H1 (cell line): ENCODE results near the gene DOCK1. TPM values are rescaled to one million over a fixed set of nuclear protein-coding genes. Genes with fewer than 3 reads are reported as not detected.

Experiments used
- CTCF ChIA-PET: fragments of 300-600 bp; sonication (Branson Sonifier 250); formaldehyde crosslinking; loops from one replicate; lab custom pipeline; 2021; ENCODE audit not compliant: partially characterized antibody; lab: Charles Lee
- POLR2A ChIA-PET: fragments of 300-600 bp; sonication (Branson Sonifier 250); formaldehyde crosslinking; loops from one replicate; lab custom pipeline; 2021; ENCODE audit warnings: inconsistent platforms; ENCODE audit not compliant: partially characterized antibody; lab: Charles Lee
- DNase-seq, 2 experiments: peaks; one replicate each; pipeline versions ENCODE4 v3.0.0 to v3.0.0-alpha.2; 2010 to 2022; ENCODE audit warnings: low spot score in 2 of 2, low read depth in 1 of 2, mixed read lengths in 1 of 2
- FAIRE-seq: peaks from 2 replicates; lab custom pipeline; 2011; peaks lifted over from hg19 to GRCh38; lab: Jason Lieb, UNC
- H2AFZ ChIP-seq: 2 replicates; pipeline ENCODE4 v1.8.1; 2012; ENCODE audit warnings: low read length, inconsistent platforms
- H2AK5ac ChIP-seq: 2 replicates; pipeline ENCODE4 v1.6.1; 2013; ENCODE audit warnings: low read depth, low read length
- H2BK120ac ChIP-seq: replicated peaks from 2 replicates; pipeline ENCODE3; 2013; ENCODE audit warnings: low read depth, low read length, inconsistent platforms
- H2BK12ac ChIP-seq: 2 replicates; pipeline ENCODE4 v1.6.1; 2013; ENCODE audit warnings: low read depth, low read length
- H2BK15ac ChIP-seq: 2 replicates; pipeline ENCODE4 v1.6.1; 2013; ENCODE audit warnings: low read length
- H2BK20ac ChIP-seq: 2 replicates; pipeline ENCODE4 v1.6.1; 2013; ENCODE audit warnings: low read length
- H2BK5ac ChIP-seq: 2 replicates; pipeline ENCODE4 v1.6.1; 2013; ENCODE audit warnings: low read depth, low read length
- H3K14ac ChIP-seq: 2 replicates; pipeline ENCODE4 v1.6.1; 2013; ENCODE audit warnings: inconsistent platforms; ENCODE audit not compliant: insufficient read length
- H3K18ac ChIP-seq: 2 replicates; pipeline ENCODE4 v1.6.1; 2013; ENCODE audit warnings: low read length; ENCODE audit errors: extremely low read depth
- H3K23ac ChIP-seq: 2 replicates; pipeline ENCODE4 v1.6.1; 2013; ENCODE audit warnings: inconsistent platforms; ENCODE audit not compliant: insufficient read length
- H3K23me2 ChIP-seq: 2 replicates; pipeline ENCODE4 v1.6.1; 2013; ENCODE audit warnings: low read depth, low read length
- H3K27ac ChIP-seq: 2 replicates; pipeline ENCODE4 v1.6.1; 2011; ENCODE audit warnings: low read depth, low read length, inconsistent platforms
- H3K27me3 ChIP-seq, 4 experiments: replicated peaks in 1 of 4; 1 replicate in 1 of 4; 2 replicates in 3 of 4; pipeline versions ENCODE4 v1.6.1 to v1.8.1; 2011 to 2013; ENCODE audit warnings: low read length in 3 of 4, mild to moderate bottlenecking in 3 of 4, inconsistent platforms in 2 of 4, mixed read lengths in 2 of 4, moderate library complexity in 1 of 4; ENCODE audit not compliant: control insufficient read depth in 3 of 4, insufficient read depth in 3 of 4; ENCODE audit errors: extremely low read depth in 1 of 4
- H3K36me3 ChIP-seq, 4 experiments: 2 replicates each; pipeline versions ENCODE4 v1.6.1 to v1.8.1; 2011 to 2013; ENCODE audit warnings: mild to moderate bottlenecking in 4 of 4, low read length in 3 of 4, moderate library complexity in 2 of 4, control low read depth in 1 of 4, inconsistent platforms in 1 of 4; ENCODE audit not compliant: insufficient read depth in 4 of 4, control insufficient read depth in 2 of 4
- H3K4ac ChIP-seq: replicated peaks from 2 replicates; pipeline ENCODE3; 2013; ENCODE audit warnings: low read length, low read depth, mixed read lengths, inconsistent platforms; ENCODE audit not compliant: insufficient read length
- H3K4me1 ChIP-seq, 4 experiments: replicated peaks in 1 of 4; 1 replicate in 1 of 4; 2 replicates in 3 of 4; pipeline versions ENCODE4 v1.6.1 to v1.8.1; 2011 to 2013; ENCODE audit warnings: low read length in 3 of 4, inconsistent platforms in 2 of 4, mixed read lengths in 1 of 4; ENCODE audit not compliant: insufficient read depth in 4 of 4, control insufficient read depth in 3 of 4
- H3K4me2 ChIP-seq, 2 experiments: 2 replicates each; pipeline versions ENCODE4 v1.6.1 to v1.8.1; 2011 to 2013; ENCODE audit warnings: low read depth in 2 of 2, low read length in 2 of 2, control low read depth in 1 of 2, inconsistent platforms in 1 of 2, mild to moderate bottlenecking in 1 of 2; ENCODE audit not compliant: insufficient read depth in 1 of 2
- H3K4me3 ChIP-seq, 4 experiments: fragments of 200-600, 300-600 bp in 1 of 4; sonication (generic), shearing (Covaris generic), sonication (Bioruptor Twin) in 1 of 4; 2 replicates each; pipeline versions ENCODE4 v1.5.1 to v1.8.1; 2011 to 2016; ENCODE audit warnings: low read length in 4 of 4, low read depth in 3 of 4, control low read depth in 2 of 4, inconsistent platforms in 2 of 4, mild to moderate bottlenecking in 2 of 4, mixed read lengths in 1 of 4, moderate library complexity in 1 of 4; ENCODE audit not compliant: insufficient read depth in 2 of 4; ENCODE audit errors: extremely low read depth in 1 of 4
- H3K56ac ChIP-seq: replicated peaks from 2 replicates; pipeline ENCODE3; 2013; ENCODE audit warnings: low read depth, mild to moderate bottlenecking, mixed read lengths, low read length, inconsistent platforms; ENCODE audit not compliant: insufficient read length
- H3K79me1 ChIP-seq: 2 replicates; pipeline ENCODE4 v1.6.1; 2013; ENCODE audit warnings: low read depth, low read length, control low read depth
- H3K79me2 ChIP-seq, 2 experiments: 2 replicates each; pipeline versions ENCODE4 v1.6.1 to v1.8.1; 2012 to 2013; ENCODE audit warnings: low read length in 2 of 2, mild to moderate bottlenecking in 2 of 2, inconsistent platforms in 1 of 2; ENCODE audit not compliant: insufficient read depth in 2 of 2, control insufficient read depth in 1 of 2
- H3K9ac ChIP-seq, 4 experiments: replicated peaks in 1 of 4; 1 replicate in 1 of 4; 2 replicates in 3 of 4; pipeline versions ENCODE4 v1.6.1 to v1.8.1; 2011 to 2013; ENCODE audit warnings: low read depth in 3 of 4, low read length in 3 of 4, control low read depth in 2 of 4, mild to moderate bottlenecking in 2 of 4, moderate library complexity in 2 of 4, inconsistent platforms in 1 of 4; ENCODE audit errors: extremely low read depth in 1 of 4
- H3K9me3 ChIP-seq, 2 experiments: 2 replicates each; pipeline versions ENCODE4 v1.6.1 to v1.8.1; 2012 to 2013; ENCODE audit warnings: mild to moderate bottlenecking in 2 of 2, moderate library complexity in 2 of 2, control low read depth in 1 of 2, inconsistent platforms in 1 of 2, low read depth in 1 of 2, low read length in 1 of 2, mixed read lengths in 1 of 2; ENCODE audit not compliant: insufficient read depth in 2 of 2
- H4K20me1 ChIP-seq, 2 experiments: replicated peaks in 1 of 2; 2 replicates each; pipeline versions ENCODE3 to v1.8.1; 2011 to 2013; ENCODE audit warnings: inconsistent platforms in 2 of 2, low read length in 2 of 2, mild to moderate bottlenecking in 1 of 2; ENCODE audit not compliant: insufficient read depth in 2 of 2, control insufficient read depth in 1 of 2
- H4K5ac ChIP-seq: 2 replicates; pipeline ENCODE4 v1.6.1; 2013; ENCODE audit warnings: low read length, low read depth, mixed read lengths, inconsistent platforms; ENCODE audit not compliant: insufficient read length
- H4K8ac ChIP-seq: 2 replicates; pipeline ENCODE4 v1.8.0; 2013; ENCODE audit warnings: mild to moderate bottlenecking, moderate library complexity, low read length, inconsistent platforms; ENCODE audit not compliant: insufficient read depth; ENCODE audit errors: extremely low read depth
- H4K91ac ChIP-seq: replicated peaks from 2 replicates; pipeline ENCODE3; 2013; ENCODE audit warnings: low read length, mixed read lengths, inconsistent platforms; ENCODE audit not compliant: insufficient read length
- TCF12 ChIP-seq: IDR thresholded peaks from 2 replicates; pipeline ENCODE4 v1.6.1; 2011; ENCODE audit warnings: low read depth, mild to moderate bottlenecking, low read length
- WGBS, 2 experiments: shearing (Covaris generic) in 1 of 2; methylation state at CpG; one replicate each; pipeline versions ENCODE4 v1.1.6 to v1.1.7; 2013 to 2015; ENCODE audit warnings: low lambda C conversion rate in 2 of 2, mixed read lengths in 2 of 2, inconsistent platforms in 1 of 2, low coverage in 1 of 2, missing lambda C conversion rate in 1 of 2; ENCODE audit not compliant: insufficient replicate concordance in 2 of 2, insufficient coverage in 1 of 2, insufficient read length in 1 of 2; ENCODE audit errors: extremely low coverage in 1 of 2, missing lambda C conversion rate in 1 of 2; 5-methylcytosine and 5-hydroxymethylcytosine counted together
- polyA plus RNA-seq, 7 experiments: library from polyadenylated mRNA; depleted of rRNA in 3 of 7; stranded (reverse) in 5 of 7; unstranded in 2 of 7; fragments of >200 nt in 5 of 7; fragments of 200-250 nt in 2 of 7; gene quantifications; 1 replicate in 5 of 7; 2 replicates in 1 of 7; 4 replicates in 1 of 7; pipeline versions ENCODE4 v1.2.1 to v1.2.3, GENCODE V29; 2011 to 2013; ENCODE audit warnings: missing spikeins in 2 of 7, mixed read lengths in 2 of 7
- total RNA-seq: library from RNA; stranded (reverse); fragmentation: NEBNext Ultra II Directional; extraction: Animal tissue kit (Norgen Biotek cat#: 25700); gene quantifications from 2 replicates; pipeline ENCODE4 v1.2.1, GENCODE V29; 2021

DOCK1 gene
- total and polyA plus RNA-seq, 2 of the 8 experiments (the other 6 are each of a cell fraction or from before 2014, with no cell fraction given), result 11.6 to 53.0 TPM

GRCh38 chr10:127486355-127486754 is 581.1 kb downstream of the DOCK1 start:
- no peak overlapping the region for H2BK120ac ChIP-seq
- no peak overlapping the region for H2BK20ac ChIP-seq
- H3K79me1 ChIP-seq, result no peaks in the 10 kb centered on the region
- DNase-seq, result no peak
- CTCF ChIA-PET, result interaction anchor here (1.0 to 2.1 kb wide), 6 partner anchors 8 to 91 kb away, joined by 3 to 5 read pairs (median 3); no protein-coding TSS in a partner anchor
- no peak overlapping the region for H2AFZ ChIP-seq
- no peak overlapping the region for H2AK5ac ChIP-seq
- H3K36me3 ChIP-seq, result no peaks in the 10 kb centered on the region
- no peak overlapping the region for H2BK15ac ChIP-seq
- H2BK12ac ChIP-seq, result no peak overlapping the region
- H4K8ac ChIP-seq, result no peak overlapping the region
- H3K4me3 ChIP-seq, result no peak overlapping the region
- no peak overlapping the region for H3K23ac ChIP-seq
- H3K56ac ChIP-seq, result no peak overlapping the region
- peaks cover 0 to 5% (median 4%) of the 10 kb centered on the region in 4 experiments; a peak in 4 of 7 replicates for H3K4me1 ChIP-seq
- no peak overlapping the region for H3K27ac ChIP-seq
- no peaks in the 10 kb centered on the region for H3K79me2 ChIP-seq
- H4K91ac ChIP-seq, result no peak overlapping the region
- no peak overlapping the region for H3K18ac ChIP-seq
- H3K27me3 ChIP-seq, result no peaks in the 10 kb centered on the region
- H3K23me2 ChIP-seq, result no peaks in the 10 kb centered on the region; the same call in 1 of the 2 replicates
- FAIRE-seq, result no peak
- no peak overlapping the region for H3K14ac ChIP-seq
- POLR2A ChIA-PET, result interaction anchor here (0.5 kb wide), 1 partner anchor 262 kb away, joined by 5 read pairs; no protein-coding TSS in a partner anchor
- H4K5ac ChIP-seq, result no peak overlapping the region
- H3K9ac ChIP-seq, result no peak overlapping the region
- H3K9me3 ChIP-seq, result no peaks in the 10 kb centered on the region
- H4K20me1 ChIP-seq, result no peaks in the 10 kb centered on the region
- no peak overlapping the region for H2BK5ac ChIP-seq
- H3K4ac ChIP-seq, result no peak overlapping the region
- no peak for TF ChIP-seq TCF12
- WGBS, 2 experiments, result 93% methylated on average over 6 of the region's 6 CpGs; no CpG with 5 or more reads in 1 of the 2 experiments
- no peak overlapping the region for H3K4me2 ChIP-seq
